Loucy (cell line): ENCODE measurements around the gene ALDOB.

Source experiments
- H2AFZ ChIP-seq: fragments of 200-600 bp; sonication (generic); 2 replicates; pipeline ENCODE4 v1.6.0; 2016; ENCODE audit warnings: antibody characterized with exemption, mild to moderate bottlenecking, low read length, moderate library complexity
- H3F3A ChIP-seq: fragments of 200-600 bp; 2 replicates; pipeline ENCODE4 v1.6.0; 2016; ENCODE audit warnings: antibody characterized with exemption, low read depth, mild to moderate bottlenecking
- H3K27me3 ChIP-seq: fragments of 200-600 bp; sonication (generic); 2 replicates; pipeline ENCODE4 v1.6.1; 2014; ENCODE audit warnings: low read length, mild to moderate bottlenecking; ENCODE audit not compliant: insufficient read depth, poor library complexity, severe bottlenecking
- H3K36me3 ChIP-seq: fragments of 200-600 bp; sonication (generic); 2 replicates; pipeline ENCODE4 v1.6.1; 2016; ENCODE audit warnings: low read length; ENCODE audit not compliant: insufficient read depth
- H3K4me1 ChIP-seq: fragments of 200-600 bp; sonication (generic); 2 replicates; pipeline ENCODE4 v1.5.1; 2014; ENCODE audit warnings: low read length, mild to moderate bottlenecking; ENCODE audit not compliant: insufficient read depth, poor library complexity, severe bottlenecking
- H3K4me2 ChIP-seq: fragments of 200-600 bp; sonication (generic); 2 replicates; pipeline ENCODE4 v1.6.0; 2014; ENCODE audit warnings: antibody characterized with exemption, low read length, low read depth, mild to moderate bottlenecking; ENCODE audit not compliant: poor library complexity, severe bottlenecking
- H3K4me3 ChIP-seq: fragments of 200-600 bp; sonication (generic); 2 replicates; pipeline ENCODE4 v1.5.1; 2014; ENCODE audit warnings: low read length, mild to moderate bottlenecking, mixed read lengths; ENCODE audit not compliant: poor library complexity, severe bottlenecking
- H3K79me2 ChIP-seq: fragments of 200-600 bp; sonication (generic); 2 replicates; pipeline ENCODE4 v1.6.1; 2014; ENCODE audit warnings: low read length; ENCODE audit not compliant: insufficient read depth
- H3K9ac ChIP-seq: fragments of 200-600 bp; sonication (generic); 2 replicates; pipeline ENCODE4 v1.6.0; 2014; ENCODE audit warnings: mild to moderate bottlenecking, low read depth, low read length, moderate library complexity; ENCODE audit not compliant: poor library complexity, severe bottlenecking
- H3K9me2 ChIP-seq: fragments of 200-600 bp; sonication (generic); replicated peaks from 2 replicates; pipeline ENCODE4 v1.6.1; 2016; ENCODE audit warnings: low read depth, low read length, mixed read lengths
- H3K9me3 ChIP-seq: fragments of 200-600 bp; sonication (generic); 2 replicates; pipeline ENCODE4 v1.6.1; 2014; ENCODE audit warnings: mild to moderate bottlenecking, antibody characterized with exemption, low read length, low read depth; ENCODE audit not compliant: insufficient read depth
- H4K20me1 ChIP-seq: fragments of 200-600 bp; sonication (generic); 2 replicates; pipeline ENCODE4 v1.6.0; 2014; ENCODE audit warnings: antibody characterized with exemption, low read length, mild to moderate bottlenecking; ENCODE audit not compliant: insufficient read depth, poor library complexity, severe bottlenecking
- CTCF ChIP-seq: fragments of 200-600 bp; sonication (generic); conservative IDR thresholded peaks from 2 replicates; pipeline ENCODE4 v1.5.1; 2014; ENCODE audit warnings: mild to moderate bottlenecking, antibody characterized with exemption, low read length
- EZH2phosphoT487 ChIP-seq: fragments of 200-600 bp; IDR thresholded peaks from 2 replicates; pipeline ENCODE4 v1.6.1; 2018; ENCODE audit warnings: antibody characterized with exemption, mild to moderate bottlenecking, moderate library complexity, borderline replicate concordance

Gene ALDOB

GRCh38 chr9:101462558-101462957 is 27.0 kb upstream of the ALDOB start:
- TF ChIP-seq CTCF (no peak), EZH2phosphoT487 (no peak)
- no peaks in the 10 kb centered on the region for H3K9me2 ChIP-seq
- no peaks in the 10 kb centered on the region for H3K36me3 ChIP-seq
- no peak overlapping the region for H3K4me2 ChIP-seq
- no peaks in the 10 kb centered on the region for H3K9me3 ChIP-seq
- no peak overlapping the region for H3K4me3 ChIP-seq
- H3K27me3 ChIP-seq = no peaks in the 10 kb centered on the region
- no peak overlapping the region for H2AFZ ChIP-seq
- H3K79me2 ChIP-seq = no peaks in the 10 kb centered on the region
- no peaks in the 10 kb centered on the region for H3K4me1 ChIP-seq
- H3F3A ChIP-seq = no peaks in the 10 kb centered on the region
- no peak overlapping the region for H3K9ac ChIP-seq
- H4K20me1 ChIP-seq = no peaks in the 10 kb centered on the region

GRCh38 chr9:101460965-101461364 is 25.4 kb upstream of the ALDOB start:
- no peak overlapping the region for H3K4me2 ChIP-seq
- no peaks in the 10 kb centered on the region for H3F3A ChIP-seq
- H3K79me2 ChIP-seq = no peaks in the 10 kb centered on the region
- H2AFZ ChIP-seq = no peak overlapping the region
- no peaks in the 10 kb centered on the region for H3K9me3 ChIP-seq
- no peak overlapping the region for H3K9ac ChIP-seq
- no peaks in the 10 kb centered on the region for H3K27me3 ChIP-seq
- H3K9me2 ChIP-seq = no peaks in the 10 kb centered on the region
- H3K4me1 ChIP-seq = no peaks in the 10 kb centered on the region
- TF ChIP-seq EZH2phosphoT487 = no peak
- H3K4me3 ChIP-seq = no peak overlapping the region
- H4K20me1 ChIP-seq = no peaks in the 10 kb centered on the region
- H3K36me3 ChIP-seq = no peaks in the 10 kb centered on the region

- H3K9me2 ChIP-seq = no peaks in the 10 kb centered on the region
- peak overlapping the region; percentile 69; the same call in 1 of the 2 replicates for H2AFZ ChIP-seq
- no peaks in the 10 kb centered on the region for H3K9me3 ChIP-seq
- no peaks in the 10 kb centered on the region for H3K36me3 ChIP-seq
- no peak overlapping the region for H3K4me2 ChIP-seq
- TF ChIP-seq CTCF (peak; percentile 77), EZH2phosphoT487 (no peak)
- no peak overlapping the region for H3K9ac ChIP-seq
- H3K79me2 ChIP-seq = no peaks in the 10 kb centered on the region
- H3F3A ChIP-seq = no peaks in the 10 kb centered on the region
- no peaks in the 10 kb centered on the region for H4K20me1 ChIP-seq
- no peaks in the 10 kb centered on the region for H3K4me1 ChIP-seq
- H3K27me3 ChIP-seq = no peaks in the 10 kb centered on the region
- no peak overlapping the region for H3K4me3 ChIP-seq
These were observed 23.5 kb upstream of the ALDOB start for GRCh38 chr9:101458963-101459631.

GRCh38 chr9:101457003-101457402 is 21.4 kb upstream of the ALDOB start:
- Histone ChIP-seq H2AFZ (no peak overlapping the region), H3K9me2 (no peaks in the 10 kb centered on the region), H3K4me2 (no peak overlapping the region), H3K27me3 (no peaks in the 10 kb centered on the region), H3K4me3 (no peak overlapping the region), H3K9me3 (no peaks in the 10 kb centered on the region), H4K20me1 (no peaks in the 10 kb centered on the region), H3F3A (no peaks in the 10 kb centered on the region), H3K4me1 (no peaks in the 10 kb centered on the region), H3K9ac (no peak overlapping the region), H3K79me2 (no peaks in the 10 kb centered on the region), H3K36me3 (no peaks in the 10 kb centered on the region)
- TF ChIP-seq CTCF (peak; percentile 45), EZH2phosphoT487 (no peak)
